ENCODE measurements around the gene SPATA31D3.

DNA sequence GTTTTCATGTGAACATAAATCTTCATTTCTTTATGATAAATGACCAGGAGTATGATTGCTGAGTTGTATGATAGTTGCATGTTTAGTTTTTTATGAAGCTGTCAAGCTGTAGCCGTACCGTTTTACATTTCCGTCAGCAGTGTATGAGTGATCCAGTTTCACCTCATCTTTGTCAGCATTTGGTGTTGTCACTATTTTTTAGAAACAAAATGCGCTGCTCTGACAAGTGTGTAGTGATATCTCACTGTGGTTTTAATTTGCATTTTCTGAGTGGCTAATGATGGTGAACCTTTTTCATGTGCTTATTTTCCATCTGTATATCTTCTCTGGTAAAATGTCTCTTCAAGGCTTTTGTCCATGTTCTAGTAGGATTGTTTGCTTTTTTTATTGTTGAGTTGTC lies 38.6 kb downstream of the SPATA31D3 start:
- TF ChIP-seq ESRRG (CRISPR knock-in tag; IDR thresholded peaks at IDR 0.05): no peak
- TF ChIP-seq ZFP3 (CRISPR knock-in tag; IDR thresholded peaks at IDR 0.05): no peak

All from SK-N-SH treated with all-trans-retinoic acid at 6 μM for 48 hours (cell line).